ENCODE measurements around the gene GP2. TPM values are rescaled to one million over a fixed set of nuclear protein-coding genes. Genes with fewer than 3 reads are reported as not detected.

Gene GP2
- total and polyA plus RNA-seq, 2 of the 4 experiments (the other 2 are of a cell fraction), result not detected

- POLR2A ChIA-PET (ENCODE audit: unreplicated experiment), result no interaction called here
- H2BK120ac ChIP-seq (ENCODE audit: low read depth, low read length), result no peak overlapping the region
- no peak overlapping the region for H2BK5ac ChIP-seq (ENCODE audit: low read depth, low read length, poor library complexity, severe bottlenecking)
- no peaks in the 10 kb centered on the region for H3K79me1 ChIP-seq (ENCODE audit: low read depth in 1 of 2, low read length in 2 of 2)
- no peak overlapping the region for H2AK5ac ChIP-seq (ENCODE audit: low read depth, low read length)
- DNase-seq (no peak), ATAC-seq (ENCODE audit: low read depth) (no peak)
- no peaks in the 10 kb centered on the region for H3K9me1 ChIP-seq (ENCODE audit: insufficient read depth, low read length)
- CTCF ChIA-PET, result interaction anchor here (1.1 kb wide), 1 partner anchor 9 kb away, joined by 4 read pairs; no protein-coding TSS in a partner anchor
- no peak overlapping the region for H3K4me3 ChIP-seq (ENCODE audit: insufficient read depth, low read depth, low read length)
- no peak overlapping the region for H2AFZ ChIP-seq (replicated peaks; ENCODE audit: low read length, poor library complexity)
- H3K27me3 ChIP-seq (ENCODE audit: control insufficient read depth, insufficient read depth, low read length), result no peaks in the 10 kb centered on the region
- no peak overlapping the region for H3K56ac ChIP-seq (ENCODE audit: extremely low read depth, insufficient read depth, low read length)
- no TSS peak for BruUV-seq (replicated peaks)
- no peak overlapping the region for H3K23ac ChIP-seq (ENCODE audit: low read depth, low read length)
- no peak overlapping the region for H2BK15ac ChIP-seq (ENCODE audit: low read depth, low read length)
- H2AK9ac ChIP-seq (replicated peaks; ENCODE audit: low read depth, low read length, poor library complexity), result no peak overlapping the region
- no peaks in the 10 kb centered on the region for H3K4me1 ChIP-seq (ENCODE audit: control insufficient read depth, insufficient read depth, low read length)
- in situ Hi-C loops (cut with MboI; ENCODE audit: low sequenced_read_pairs) (loop anchor here (10.0 kb wide), 1 partner anchor 404 kb away; no protein-coding TSS in a partner anchor), intact Hi-C loops (cut with micrococcal nuclease) (no loop called here), dilution Hi-C loops (cut with HindIII; ENCODE audit: low sequenced_read_pairs, unreplicated experiment) (no loop called here)
- no peaks in the 10 kb centered on the region for H3K36me3 ChIP-seq (ENCODE audit: control insufficient read depth, insufficient read depth, low read length)
- H3K4me2 ChIP-seq (ENCODE audit: low read depth, low read length), result no peak overlapping the region
- H4K5ac ChIP-seq (ENCODE audit: low read depth, low read length), result no peak overlapping the region
- WGBS, 2 experiments (ENCODE audit: extremely low coverage in 2 of 2, insufficient read length in 1 of 2), result 60% methylated on average over 2 of the region's 4 CpGs; no CpG with 5 or more reads in 1 of the 2 experiments
- H3K9ac ChIP-seq (ENCODE audit: low read depth, low read length), result no peak overlapping the region
- peaks cover 2% of the 10 kb centered on the region; the same call in 1 of the 2 replicates for H3K9me3 ChIP-seq (ENCODE audit: control insufficient read depth, insufficient read depth, low read length)
- H3K18ac ChIP-seq (ENCODE audit: low read depth, low read length), result no peak overlapping the region
- TF ChIP-seq CHD1 (IDR thresholded peaks at IDR 0.05; ENCODE audit: low read depth, low read length) (no peak), FOS (IDR thresholded peaks at IDR 0.05; ENCODE audit: low read depth, low read length) (no peak), BHLHE40 (IDR thresholded peaks at IDR 0.05; ENCODE audit: low read depth, low read length) (no peak), MXI1 (IDR thresholded peaks at IDR 0.05; ENCODE audit: borderline replicate concordance, low read depth, low read length) (no peak), USF2 (IDR thresholded peaks at IDR 0.05; ENCODE audit: low read depth, low read length) (no peak), SMC3 (IDR thresholded peaks at IDR 0.05; ENCODE audit: low read depth, low read length) (no peak), ELK1 (IDR thresholded peaks at IDR 0.05; ENCODE audit: borderline replicate concordance, low read depth, low read length) (no peak), RFX5 (IDR thresholded peaks at IDR 0.05; ENCODE audit: low read depth, low read length) (no peak), MAFK (IDR thresholded peaks at IDR 0.05; ENCODE audit: low read depth, low read length) (no peak)
- no peak overlapping the region for H4K91ac ChIP-seq (ENCODE audit: insufficient read depth, low read depth, low read length)
- H4K20me1 ChIP-seq (ENCODE audit: insufficient read depth, low read length), result no peaks in the 10 kb centered on the region
- H3K27ac ChIP-seq (ENCODE audit: insufficient read depth, low read length), result no peak overlapping the region
- H4K8ac ChIP-seq (ENCODE audit: low read depth in 2 of 2, low read length in 2 of 2), result no peak overlapping the region
- H3K14ac ChIP-seq (replicated peaks; ENCODE audit: low read depth, low read length), result no peak overlapping the region
- H2BK20ac ChIP-seq (ENCODE audit: low read depth, low read length), result no peak overlapping the region
- H3K4ac ChIP-seq (ENCODE audit: low read depth, low read length), result no peak overlapping the region
Observed at GRCh38 chr16:20308801-20309590, 18.3 kb downstream of the GP2 start.
